Activated naive CD8-positive, alpha-beta T cell treated with anti-CD3 and anti-CD28 coated beads for 36 hours (primary cell): ENCODE data around the gene FAM168B. TPM values are rescaled to one million over a fixed set of nuclear protein-coding genes. Genes with fewer than 3 reads are reported as not detected.
"Not testable (repeated sequence)": the region's sequence is repeated elsewhere in the genome, so short reads cannot be mapped to it uniquely, and the experiment has no call there.

ENCODE experiments used
- DNase-seq: peaks from one replicate; pipeline ENCODE4 v3.0.0; 2021
- H3K27ac Mint-ChIP-seq: one replicate; pipeline ENCODE4 v1.8.0; 2022; ENCODE audit warnings: mild to moderate bottlenecking, moderate library complexity, mixed read lengths
- H3K27me3 Mint-ChIP-seq: one replicate; pipeline ENCODE4 v1.8.0; 2022; ENCODE audit warnings: mild to moderate bottlenecking, mixed read lengths
- H3K36me3 Mint-ChIP-seq: one replicate; pipeline ENCODE4 v1.8.0; 2021; ENCODE audit warnings: mild to moderate bottlenecking, mixed read lengths
- H3K4me1 Mint-ChIP-seq: one replicate; pipeline ENCODE4 v1.8.0; 2021; ENCODE audit warnings: mixed read lengths
- H3K4me3 Mint-ChIP-seq: one replicate; pipeline ENCODE4 v1.8.0; 2022; ENCODE audit warnings: mild to moderate bottlenecking, moderate library complexity, mixed read lengths
- H3K9me3 Mint-ChIP-seq: one replicate; pipeline ENCODE4 v1.8.0; 2022; ENCODE audit warnings: mixed read lengths
- total RNA-seq, 2 experiments: library from RNA; stranded (reverse); gene quantifications; one replicate each; pipeline ENCODE4 v1.2.3, GENCODE V29; 2021

Gene FAM168B
- total RNA-seq, 2 experiments from 2014 or later = 83.4 to 88.2 TPM

DNA sequence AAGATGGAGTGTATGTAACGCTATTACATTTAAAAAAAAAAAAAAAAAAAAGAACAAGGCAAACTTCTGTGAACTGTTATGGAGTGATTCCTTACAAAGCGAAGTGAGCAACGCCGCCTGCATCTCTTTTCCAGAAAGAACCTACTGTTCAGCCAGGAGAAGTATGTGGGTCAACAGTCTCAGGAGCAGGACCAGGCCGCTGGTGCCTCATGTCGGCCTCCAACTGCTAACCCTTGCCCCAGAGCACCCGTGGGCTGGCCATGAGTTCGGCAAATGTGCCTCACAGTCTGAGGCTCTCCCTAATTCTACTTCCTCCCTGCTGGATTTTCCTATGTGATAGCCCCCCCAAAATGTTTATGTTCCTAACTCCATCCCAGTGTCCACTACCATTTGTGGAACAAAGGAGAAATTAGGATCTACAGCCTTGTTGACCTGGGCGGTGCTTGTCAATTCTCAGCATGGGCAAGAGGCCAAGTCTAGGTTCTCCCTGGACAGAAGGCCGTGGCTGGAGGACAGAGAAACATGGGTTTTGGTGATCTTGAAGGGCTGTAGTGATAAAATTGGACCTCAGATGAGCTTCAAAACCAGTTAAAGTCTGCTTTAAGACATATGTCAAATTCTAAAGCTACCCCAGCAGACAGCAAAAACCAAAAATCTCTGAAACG is 15.9 kb downstream of the FAM168B start:
- Mint-ChIP-seq H3K4me3 (no peak overlapping the region), H3K27ac (no peak overlapping the region), H3K9me3 (no peaks in the 10 kb centered on the region), H3K27me3 (no peaks in the 10 kb centered on the region), H3K4me1 (peaks cover 30% of the 10 kb centered on the region), H3K36me3 (peaks cover 33% of the 10 kb centered on the region)
- DNase-seq = no peak

DNA sequence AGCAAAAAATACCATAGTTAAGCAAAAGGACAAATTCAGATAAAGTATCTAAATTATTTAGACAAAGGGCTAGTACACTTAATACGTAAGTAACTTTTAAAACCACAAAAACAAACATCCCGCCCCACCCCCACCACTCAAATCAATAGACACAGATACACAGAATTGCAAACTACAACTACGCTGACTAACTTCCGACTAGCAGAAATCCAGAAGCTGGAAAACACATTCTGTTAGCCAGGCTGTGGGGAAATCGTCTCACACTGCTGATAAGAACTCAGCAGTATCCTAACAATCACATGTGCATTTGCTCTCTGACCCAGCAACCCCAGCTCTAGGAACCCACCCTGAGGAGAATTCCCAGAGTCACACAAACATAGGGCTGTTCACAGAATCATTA is 16.6 kb downstream of the FAM168B start:
- H3K9me3 Mint-ChIP-seq = no peaks in the 10 kb centered on the region

DNA sequence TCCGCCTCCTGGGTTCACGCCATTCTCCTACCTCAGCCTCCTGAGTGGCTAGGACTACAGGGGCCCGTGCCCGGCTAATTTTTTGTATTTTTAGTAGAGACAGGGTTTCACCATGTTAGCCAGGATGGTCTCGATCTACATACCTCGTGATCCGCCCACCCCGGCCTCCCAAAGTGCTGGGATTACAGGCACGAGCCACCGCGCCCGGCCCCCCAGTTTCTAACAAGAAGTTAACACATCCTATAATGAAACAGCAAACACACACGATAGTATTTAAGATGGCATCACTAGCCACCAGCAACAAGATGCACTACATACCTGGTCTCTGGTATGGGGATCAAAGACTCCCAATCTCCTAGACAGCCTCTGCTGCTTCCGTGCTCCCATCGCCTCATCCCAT is 17.7 kb downstream of the FAM168B start:
- H3K27me3 Mint-ChIP-seq, DNase-seq, H3K9me3 Mint-ChIP-seq, H3K4me3 Mint-ChIP-seq, H3K27ac Mint-ChIP-seq: not testable (repeated sequence)
- Mint-ChIP-seq H3K4me1 (peaks cover 30% of the 10 kb centered on the region), H3K36me3 (peaks cover 34% of the 10 kb centered on the region)

More for the DNA sequence above, 16.6 kb downstream of the FAM168B start:
- Mint-ChIP-seq H3K4me3 (no peak overlapping the region), H3K27me3 (no peaks in the 10 kb centered on the region), H3K4me1 (peaks cover 29% of the 10 kb centered on the region), H3K36me3 (peaks cover 31% of the 10 kb centered on the region), H3K27ac (no peak overlapping the region)
- no peak for DNase-seq

DNA sequence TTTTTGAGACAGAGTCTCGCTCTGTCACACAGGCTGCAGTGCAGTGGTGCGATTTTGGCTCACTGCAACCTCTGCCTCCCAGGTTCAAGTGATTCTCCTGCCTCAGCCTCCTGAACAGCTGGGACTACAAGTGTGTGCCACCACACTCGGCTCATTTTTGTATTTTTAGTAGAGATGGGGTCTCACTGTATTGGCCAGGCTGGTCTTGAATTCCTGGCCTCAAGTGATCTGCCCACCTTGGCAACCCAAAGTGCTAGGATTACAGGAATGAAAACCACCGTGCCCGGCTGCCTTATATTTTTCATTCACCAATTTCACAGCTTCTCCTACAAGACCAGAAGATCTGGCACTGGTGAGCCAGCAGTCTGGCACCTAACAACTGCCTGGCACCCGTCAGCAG is 25.1 kb downstream of the FAM168B start:
- not testable (repeated sequence) for H3K27me3 Mint-ChIP-seq, DNase-seq, H3K4me3 Mint-ChIP-seq, H3K9me3 Mint-ChIP-seq, H3K27ac Mint-ChIP-seq
- Mint-ChIP-seq H3K4me1 (peaks cover 14% of the 10 kb centered on the region), H3K36me3 (peaks cover 34% of the 10 kb centered on the region)

DNA sequence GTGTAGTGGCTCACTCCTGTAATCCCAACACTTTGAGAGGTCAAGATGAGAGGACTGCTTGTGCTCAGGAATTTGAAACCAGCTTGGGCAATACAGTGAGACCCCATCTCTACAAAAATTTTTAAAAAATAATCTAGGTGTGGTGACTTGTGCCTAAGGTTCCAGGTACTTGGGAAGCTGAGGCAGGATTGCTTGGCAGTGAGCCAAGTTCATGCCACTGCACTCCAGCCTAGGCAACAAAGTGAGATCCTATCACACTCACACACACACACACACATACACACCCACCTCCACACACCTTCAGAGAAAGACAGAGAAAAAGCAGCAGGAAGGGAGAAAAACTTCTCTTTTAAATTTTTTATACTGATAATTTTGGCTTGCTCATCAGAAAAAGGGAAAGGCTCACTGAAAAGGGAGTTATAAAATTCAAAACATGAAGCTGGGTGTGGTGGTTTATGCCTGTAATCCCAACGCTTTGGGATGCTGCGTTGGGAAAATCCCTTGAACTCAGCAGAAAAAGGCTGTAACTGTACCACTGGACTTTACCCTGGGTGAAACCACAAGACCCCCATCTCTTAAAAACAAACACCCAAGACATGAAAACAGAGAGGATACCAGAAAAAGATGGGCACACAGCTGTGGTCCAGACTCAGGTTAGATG is 25.7 kb downstream of the FAM168B start:
- Mint-ChIP-seq H3K27me3 (no peaks in the 10 kb centered on the region), H3K36me3 (peaks cover 34% of the 10 kb centered on the region), H3K9me3 (no peaks in the 10 kb centered on the region), H3K4me1 (peaks cover 14% of the 10 kb centered on the region), H3K4me3 (no peak overlapping the region), H3K27ac (no peak overlapping the region)
- no peak for DNase-seq

DNA sequence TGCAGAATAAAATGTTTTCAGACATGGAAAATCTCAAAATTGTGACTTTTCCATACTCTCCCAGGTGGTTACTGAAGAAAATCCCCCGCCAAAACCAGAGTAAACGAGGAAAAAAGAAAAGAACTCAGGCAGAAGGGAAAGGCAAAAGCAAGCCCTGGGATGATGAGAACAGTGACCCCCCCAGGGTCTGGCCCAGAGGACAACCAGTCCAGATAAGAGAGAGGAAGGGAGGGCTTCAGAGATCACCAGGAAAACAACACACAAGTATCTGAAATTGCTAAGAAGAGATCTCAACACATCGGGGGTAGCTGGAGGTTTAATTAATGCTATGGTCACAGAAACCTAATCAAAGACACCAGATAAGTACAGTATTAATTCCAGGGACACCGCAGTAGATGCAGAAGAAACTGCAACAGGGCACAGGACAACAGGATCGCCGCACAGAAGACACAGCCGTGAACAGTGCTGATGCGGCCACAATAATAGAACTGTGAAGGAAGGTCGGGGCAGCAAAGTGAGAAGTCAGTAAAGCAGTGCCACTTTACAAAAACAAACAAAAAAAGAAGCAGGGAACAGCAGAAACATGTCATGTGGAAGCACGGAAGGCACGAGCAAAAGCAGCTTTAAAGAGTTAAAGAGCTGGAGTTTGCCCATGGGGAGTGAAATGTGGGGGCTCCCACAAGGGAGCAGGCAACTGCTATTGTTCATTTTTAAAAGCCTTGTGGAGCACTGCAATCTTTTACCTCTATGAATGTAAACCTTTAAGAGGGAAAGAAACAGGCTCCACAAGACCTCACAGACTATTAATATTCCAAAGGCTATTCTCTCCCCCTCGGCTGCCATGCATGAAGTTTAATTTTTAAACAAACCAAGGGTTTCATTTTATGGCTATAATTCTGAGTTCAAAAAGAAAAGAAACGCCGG is 28.4 kb downstream of the FAM168B start:
- H3K9me3 Mint-ChIP-seq = no peaks in the 10 kb centered on the region
- peaks cover 26% of the 10 kb centered on the region for H3K36me3 Mint-ChIP-seq
- H3K4me1 Mint-ChIP-seq = peaks cover 15% of the 10 kb centered on the region
- H3K27me3 Mint-ChIP-seq = no peaks in the 10 kb centered on the region
- H3K27ac Mint-ChIP-seq = no peak overlapping the region
- no peak overlapping the region for H3K4me3 Mint-ChIP-seq
- no peak for DNase-seq

DNA sequence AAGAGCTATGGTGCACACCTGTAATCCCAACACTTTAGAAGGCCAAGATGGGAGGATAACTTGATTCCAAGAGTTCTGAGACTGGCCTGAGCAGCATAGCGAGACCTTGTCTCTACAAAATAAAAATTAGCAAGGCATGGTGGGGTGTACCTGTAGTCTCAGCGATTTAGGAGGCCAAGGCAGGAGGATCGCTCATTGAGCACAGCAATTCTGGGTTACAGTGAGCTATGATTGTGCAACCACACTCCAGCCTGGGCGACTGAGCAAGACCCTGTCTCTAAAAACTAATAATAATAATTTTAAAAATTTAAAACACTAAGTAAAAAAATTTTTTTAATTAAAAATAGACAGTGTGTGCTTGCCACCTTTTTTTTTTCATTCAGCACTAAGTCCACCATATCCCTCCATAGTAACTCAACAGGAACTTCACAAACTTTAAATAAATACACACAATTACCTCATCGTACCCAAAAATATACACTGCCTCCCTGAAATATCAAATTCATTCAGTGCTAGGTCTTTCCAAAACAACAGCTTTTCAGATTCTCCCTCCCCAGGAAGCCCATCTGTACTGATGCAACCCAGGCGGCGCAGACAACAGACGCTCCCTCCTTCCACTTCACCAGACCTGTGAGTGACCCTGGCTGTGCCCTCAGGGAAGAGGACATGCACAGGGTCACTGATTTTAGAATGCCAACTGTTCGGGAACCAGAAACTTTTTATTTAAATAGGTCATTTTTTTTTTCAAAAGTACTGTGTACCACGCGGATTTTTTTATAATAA is 29.6 kb downstream of the FAM168B start:
- H3K36me3 Mint-ChIP-seq = peaks cover 28% of the 10 kb centered on the region
- H3K27ac Mint-ChIP-seq = peak overlapping the region; percentile 47
- peaks cover 20% of the 10 kb centered on the region for H3K4me1 Mint-ChIP-seq
- H3K27me3 Mint-ChIP-seq = no peaks in the 10 kb centered on the region
- DNase-seq = no peak
- no peak overlapping the region for H3K4me3 Mint-ChIP-seq
- no peaks in the 10 kb centered on the region for H3K9me3 Mint-ChIP-seq

DNA sequence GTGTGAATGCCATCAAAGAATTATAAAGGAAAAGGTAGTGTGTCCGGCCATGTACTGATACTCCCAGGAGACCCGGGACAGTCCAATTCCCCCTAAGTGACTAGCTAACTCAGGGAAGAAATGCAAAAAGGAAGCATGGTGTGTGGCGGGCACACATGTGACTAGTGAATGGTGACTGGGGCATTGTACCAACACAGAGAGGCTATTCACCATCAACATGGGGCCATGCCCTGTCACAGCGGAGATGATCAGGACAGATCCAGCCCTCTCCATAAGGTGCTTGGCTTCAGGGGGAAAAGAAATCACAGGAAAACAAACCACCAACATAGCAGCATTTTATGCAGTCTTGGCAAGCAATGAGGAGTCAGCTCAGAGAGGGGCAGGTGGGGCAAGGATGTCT is 34.3 kb downstream of the FAM168B start:
- H3K9me3 Mint-ChIP-seq = no peaks in the 10 kb centered on the region
- DNase-seq = no peak
- peaks cover 18% of the 10 kb centered on the region for H3K36me3 Mint-ChIP-seq
- H3K27me3 Mint-ChIP-seq = no peaks in the 10 kb centered on the region
- no peak overlapping the region for H3K27ac Mint-ChIP-seq
- H3K4me3 Mint-ChIP-seq = no peak overlapping the region
- H3K4me1 Mint-ChIP-seq = peaks cover 22% of the 10 kb centered on the region

DNA sequence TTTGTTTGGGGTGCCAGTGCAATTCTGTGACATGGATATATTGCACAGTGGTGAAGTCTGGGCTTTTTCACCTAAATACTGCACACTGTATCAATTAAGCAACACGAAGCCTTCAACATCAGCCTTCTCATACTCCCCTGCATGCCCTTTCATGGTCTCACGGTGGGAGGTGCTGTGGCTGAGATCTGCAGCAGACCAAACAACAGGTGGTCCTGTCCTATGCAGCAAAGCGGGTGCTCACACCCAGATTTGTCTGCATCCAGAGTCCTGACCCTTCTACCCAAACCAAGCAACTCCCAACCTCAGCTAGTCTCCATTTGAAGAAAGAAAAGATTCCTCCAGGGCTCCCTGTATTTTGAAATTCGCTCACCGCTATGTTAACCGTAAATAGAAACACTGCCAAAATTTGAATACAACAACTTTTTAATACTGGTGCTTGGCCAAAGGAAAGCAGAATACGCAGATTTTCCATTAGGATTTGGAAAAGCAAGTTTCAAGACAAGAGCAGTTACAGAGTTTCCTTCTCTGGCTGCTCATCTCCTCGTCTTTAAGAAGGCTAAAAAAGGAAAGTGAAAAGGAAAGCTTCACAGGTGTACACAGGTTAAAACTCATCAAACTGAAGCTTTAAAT is 34.9 kb downstream of the FAM168B start:
- no peaks in the 10 kb centered on the region for H3K27me3 Mint-ChIP-seq
- no peak overlapping the region for H3K4me3 Mint-ChIP-seq
- no peaks in the 10 kb centered on the region for H3K9me3 Mint-ChIP-seq
- H3K36me3 Mint-ChIP-seq = peaks cover 15% of the 10 kb centered on the region
- peak overlapping the region; percentile 54 for H3K27ac Mint-ChIP-seq
- DNase-seq = no peak
- peaks cover 20% of the 10 kb centered on the region for H3K4me1 Mint-ChIP-seq

DNA sequence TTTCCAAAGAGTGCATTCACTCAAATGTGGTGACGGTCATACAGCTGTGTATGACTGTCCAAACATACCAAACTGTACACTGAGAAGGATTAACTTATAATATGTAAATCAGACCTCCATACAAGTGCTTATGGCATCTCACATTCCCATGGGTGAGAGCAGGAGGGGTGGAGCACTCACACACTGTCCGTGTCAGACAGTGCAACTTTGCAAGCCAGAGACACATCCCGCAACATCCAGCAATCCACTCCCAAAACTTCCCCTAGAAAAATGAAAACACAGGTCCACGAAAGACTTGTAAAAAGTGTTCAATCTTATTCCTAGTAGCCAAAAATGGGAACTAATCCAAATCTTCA is 36.4 kb downstream of the FAM168B start:
- peaks cover 19% of the 10 kb centered on the region for H3K36me3 Mint-ChIP-seq
- DNase-seq = no peak
- peak overlapping the region; percentile 12 for H3K27ac Mint-ChIP-seq
- H3K4me3 Mint-ChIP-seq = no peak overlapping the region
- no peaks in the 10 kb centered on the region for H3K27me3 Mint-ChIP-seq
- H3K4me1 Mint-ChIP-seq = peaks cover 14% of the 10 kb centered on the region
- no peaks in the 10 kb centered on the region for H3K9me3 Mint-ChIP-seq

DNA sequence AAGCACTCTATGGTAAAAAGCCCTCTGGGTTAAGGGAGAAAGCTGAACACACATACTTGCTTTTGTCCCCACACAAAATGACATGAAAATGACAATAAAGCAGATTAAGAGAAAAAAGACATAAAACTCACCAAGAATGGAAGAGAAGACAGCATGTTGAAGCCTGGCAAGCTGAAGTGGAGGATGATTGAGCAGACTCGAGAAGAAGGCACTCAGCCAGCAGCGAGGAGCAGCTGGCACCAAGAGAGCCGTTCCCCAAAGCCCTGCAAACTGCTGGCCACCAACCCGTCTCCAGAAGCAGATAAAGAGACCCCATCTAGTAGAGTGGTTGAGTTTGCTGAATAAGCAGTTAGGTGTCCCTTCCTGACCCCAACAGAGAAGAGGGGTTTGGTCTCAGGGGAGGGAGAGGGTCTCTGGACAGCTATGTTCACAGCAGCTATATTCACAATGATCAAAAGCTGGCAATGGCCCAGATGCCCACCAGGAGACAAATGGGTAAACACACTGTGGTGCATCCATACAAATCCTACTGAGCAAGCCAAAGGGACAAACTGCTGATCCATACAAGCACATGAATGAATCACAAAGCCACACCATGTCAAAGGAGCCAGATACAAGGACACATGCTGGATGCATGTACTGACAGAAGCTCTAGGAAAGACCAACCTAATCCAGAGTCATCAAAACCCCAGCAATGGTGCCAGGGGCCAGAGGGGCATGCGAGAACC is 36.9 kb downstream of the FAM168B start:
- H3K4me1 Mint-ChIP-seq = peaks cover 13% of the 10 kb centered on the region
- H3K27me3 Mint-ChIP-seq = no peaks in the 10 kb centered on the region
- DNase-seq = no peak
- H3K27ac Mint-ChIP-seq = no peak overlapping the region
- no peak overlapping the region for H3K4me3 Mint-ChIP-seq
- H3K36me3 Mint-ChIP-seq = peaks cover 24% of the 10 kb centered on the region
- H3K9me3 Mint-ChIP-seq = no peaks in the 10 kb centered on the region

DNA sequence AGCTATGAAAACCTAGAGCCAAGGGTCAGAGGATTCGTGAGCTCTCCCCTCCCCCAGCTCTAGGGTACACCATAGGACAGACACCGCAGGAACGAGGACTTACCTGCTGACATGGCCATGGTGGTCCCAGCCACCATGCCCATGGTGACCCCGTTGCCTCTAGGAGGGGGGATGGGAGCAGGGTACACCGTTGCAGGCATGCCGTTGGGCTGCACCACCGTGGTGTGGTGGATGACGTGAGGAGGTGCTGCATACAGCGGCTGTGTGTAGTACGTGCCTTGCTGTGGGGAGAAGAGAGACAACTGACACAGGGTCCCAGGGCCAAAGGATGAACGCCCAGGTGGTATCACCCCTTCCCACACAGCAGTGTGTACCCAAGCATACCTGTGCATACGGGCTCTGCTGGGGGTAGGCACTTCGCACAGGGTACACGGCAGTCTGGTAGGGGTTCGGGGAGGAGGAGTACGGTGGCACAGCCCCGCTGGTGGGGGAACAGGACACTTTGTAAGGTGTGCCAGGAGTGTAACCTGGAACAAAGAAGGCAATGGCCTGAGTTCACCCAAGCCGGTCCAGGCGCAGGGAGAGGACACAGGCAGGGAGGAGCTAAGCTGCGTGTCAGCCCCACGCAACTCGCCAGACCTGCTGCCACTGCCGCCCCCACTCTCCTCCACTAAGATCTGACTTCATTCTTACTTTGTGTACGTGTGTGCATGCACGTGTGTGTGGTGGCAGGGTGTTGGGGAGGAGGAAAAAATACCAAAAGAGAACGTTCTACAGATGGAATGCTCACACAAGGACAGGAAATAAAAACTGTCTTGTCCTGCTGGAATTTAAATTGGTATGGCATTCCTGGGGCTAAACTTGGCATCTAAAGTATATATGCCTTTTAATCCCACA is 37.8 kb downstream of the FAM168B start:
- Mint-ChIP-seq H3K9me3 (no peaks in the 10 kb centered on the region), H3K27ac (no peak overlapping the region), H3K36me3 (peaks cover 22% of the 10 kb centered on the region), H3K27me3 (no peaks in the 10 kb centered on the region), H3K4me3 (no peak overlapping the region), H3K4me1 (peaks cover 12% of the 10 kb centered on the region)
- DNase-seq = no peak

DNA sequence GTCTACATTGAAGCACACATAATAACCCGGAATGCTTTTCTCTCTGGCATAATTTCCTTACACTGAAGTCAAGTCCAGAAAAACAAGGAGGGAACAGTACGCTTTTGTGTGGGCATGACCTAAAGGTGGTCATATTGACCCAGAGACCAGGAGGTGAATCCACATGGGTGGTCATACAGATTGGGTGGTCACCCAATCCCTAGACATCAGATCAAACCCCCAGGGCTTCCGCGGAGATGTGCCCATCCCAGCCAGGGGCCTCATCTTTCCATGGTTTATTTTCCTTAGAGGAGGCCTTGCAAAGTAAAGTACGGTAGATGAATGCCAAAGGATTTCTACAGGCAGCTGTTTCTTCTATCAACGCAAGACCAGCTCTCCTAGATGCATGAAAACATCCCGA is 38.8 kb downstream of the FAM168B start:
- peaks cover 26% of the 10 kb centered on the region for H3K36me3 Mint-ChIP-seq
- H3K4me1 Mint-ChIP-seq = peaks cover 12% of the 10 kb centered on the region
- no peak overlapping the region for H3K27ac Mint-ChIP-seq
- no peaks in the 10 kb centered on the region for H3K27me3 Mint-ChIP-seq
- no peak for DNase-seq
- no peaks in the 10 kb centered on the region for H3K9me3 Mint-ChIP-seq
- no peak overlapping the region for H3K4me3 Mint-ChIP-seq
